SH-SY5Y (cell line): ENCODE data around the gene CHRM1.

Experiments
- GATA2 ChIP-seq: IDR thresholded peaks from 2 replicates; pipeline ENCODE4 v1.6.1; 2011; ENCODE audit warnings: mild to moderate bottlenecking, low read depth, low read length
- GATA3 ChIP-seq: IDR thresholded peaks from 2 replicates; pipeline ENCODE4 v1.6.1; 2011; ENCODE audit warnings: low read depth, mild to moderate bottlenecking, low read length, moderate library complexity

DNA sequence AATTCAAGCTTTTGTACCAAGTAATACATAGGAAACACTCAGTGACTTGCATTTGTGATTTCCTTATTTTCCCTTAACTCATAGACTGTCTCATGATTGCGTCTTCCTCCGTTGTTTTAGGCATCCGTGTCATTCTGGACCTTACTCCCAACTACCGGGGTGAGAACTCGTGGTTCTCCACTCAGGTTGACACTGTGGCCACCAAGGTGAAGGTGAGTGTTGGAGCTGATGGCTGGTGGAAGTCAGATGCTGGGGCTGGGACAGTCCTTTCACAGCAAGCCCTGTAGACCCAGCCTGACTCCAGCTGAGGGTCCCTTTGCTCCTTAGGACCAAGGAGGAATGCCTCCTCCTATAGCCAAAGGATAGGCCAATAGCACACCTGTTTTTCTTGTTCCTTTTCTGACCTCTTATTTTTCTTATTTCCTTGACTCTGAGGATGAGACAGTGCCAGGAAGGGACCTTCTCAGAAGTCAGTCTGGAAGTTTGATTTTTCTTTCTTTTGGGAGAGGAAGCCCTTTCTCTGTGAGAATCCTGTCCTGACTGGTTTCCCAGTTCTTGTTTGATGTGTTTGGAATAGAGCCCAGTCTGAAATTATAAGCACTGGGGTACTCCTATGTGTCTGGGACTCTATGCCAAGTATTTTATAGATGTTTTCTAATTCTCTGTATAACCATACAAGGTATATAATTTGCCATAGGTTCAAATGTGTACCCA, 38.2 kb downstream of the CHRM1 start:
- TF ChIP-seq GATA2 (no peak), GATA3 (no peak)
